H1 (cell line): ENCODE results near the gene ZBTB25. TPM values are rescaled to one million over a fixed set of nuclear protein-coding genes. Genes with fewer than 3 reads are reported as not detected.

Source experiments
- CTCF ChIA-PET: fragments of 300-600 bp; sonication (Branson Sonifier 250); formaldehyde crosslinking; loops from one replicate; lab custom pipeline; 2021; ENCODE audit not compliant: partially characterized antibody; lab: Charles Lee
- POLR2A ChIA-PET: fragments of 300-600 bp; sonication (Branson Sonifier 250); formaldehyde crosslinking; loops from one replicate; lab custom pipeline; 2021; ENCODE audit warnings: inconsistent platforms; ENCODE audit not compliant: partially characterized antibody; lab: Charles Lee
- DNase-seq, 2 experiments: peaks; one replicate each; pipeline versions ENCODE4 v3.0.0 to v3.0.0-alpha.2; 2010 to 2022; ENCODE audit warnings: low spot score in 2 of 2, low read depth in 1 of 2, mixed read lengths in 1 of 2
- FAIRE-seq: peaks from 2 replicates; lab custom pipeline; 2011; peaks lifted over from hg19 to GRCh38; lab: Jason Lieb, UNC
- H2AFZ ChIP-seq: 2 replicates; pipeline ENCODE4 v1.8.1; 2012; ENCODE audit warnings: low read length, inconsistent platforms
- H2AK5ac ChIP-seq: 2 replicates; pipeline ENCODE4 v1.6.1; 2013; ENCODE audit warnings: low read depth, low read length
- H2BK120ac ChIP-seq: replicated peaks from 2 replicates; pipeline ENCODE3; 2013; ENCODE audit warnings: low read depth, low read length, inconsistent platforms
- H2BK12ac ChIP-seq: 2 replicates; pipeline ENCODE4 v1.6.1; 2013; ENCODE audit warnings: low read depth, low read length
- H2BK15ac ChIP-seq: 2 replicates; pipeline ENCODE4 v1.6.1; 2013; ENCODE audit warnings: low read length
- H2BK20ac ChIP-seq: 2 replicates; pipeline ENCODE4 v1.6.1; 2013; ENCODE audit warnings: low read length
- H2BK5ac ChIP-seq: 2 replicates; pipeline ENCODE4 v1.6.1; 2013; ENCODE audit warnings: low read depth, low read length
- H3K14ac ChIP-seq: 2 replicates; pipeline ENCODE4 v1.6.1; 2013; ENCODE audit warnings: inconsistent platforms; ENCODE audit not compliant: insufficient read length
- H3K18ac ChIP-seq: 2 replicates; pipeline ENCODE4 v1.6.1; 2013; ENCODE audit warnings: low read length; ENCODE audit errors: extremely low read depth
- H3K23ac ChIP-seq: 2 replicates; pipeline ENCODE4 v1.6.1; 2013; ENCODE audit warnings: inconsistent platforms; ENCODE audit not compliant: insufficient read length
- H3K23me2 ChIP-seq: 2 replicates; pipeline ENCODE4 v1.6.1; 2013; ENCODE audit warnings: low read depth, low read length
- H3K27ac ChIP-seq: 2 replicates; pipeline ENCODE4 v1.6.1; 2011; ENCODE audit warnings: low read depth, low read length, inconsistent platforms
- H3K27me3 ChIP-seq, 4 experiments: replicated peaks in 1 of 4; 1 replicate in 1 of 4; 2 replicates in 3 of 4; pipeline versions ENCODE4 v1.6.1 to v1.8.1; 2011 to 2013; ENCODE audit warnings: low read length in 3 of 4, mild to moderate bottlenecking in 3 of 4, inconsistent platforms in 2 of 4, mixed read lengths in 2 of 4, moderate library complexity in 1 of 4; ENCODE audit not compliant: control insufficient read depth in 3 of 4, insufficient read depth in 3 of 4; ENCODE audit errors: extremely low read depth in 1 of 4
- H3K36me3 ChIP-seq, 4 experiments: 2 replicates each; pipeline versions ENCODE4 v1.6.1 to v1.8.1; 2011 to 2013; ENCODE audit warnings: mild to moderate bottlenecking in 4 of 4, low read length in 3 of 4, moderate library complexity in 2 of 4, control low read depth in 1 of 4, inconsistent platforms in 1 of 4; ENCODE audit not compliant: insufficient read depth in 4 of 4, control insufficient read depth in 2 of 4
- H3K4ac ChIP-seq: replicated peaks from 2 replicates; pipeline ENCODE3; 2013; ENCODE audit warnings: low read length, low read depth, mixed read lengths, inconsistent platforms; ENCODE audit not compliant: insufficient read length
- H3K4me1 ChIP-seq, 4 experiments: replicated peaks in 1 of 4; 1 replicate in 1 of 4; 2 replicates in 3 of 4; pipeline versions ENCODE4 v1.6.1 to v1.8.1; 2011 to 2013; ENCODE audit warnings: low read length in 3 of 4, inconsistent platforms in 2 of 4, mixed read lengths in 1 of 4; ENCODE audit not compliant: insufficient read depth in 4 of 4, control insufficient read depth in 3 of 4
- H3K4me2 ChIP-seq, 2 experiments: 2 replicates each; pipeline versions ENCODE4 v1.6.1 to v1.8.1; 2011 to 2013; ENCODE audit warnings: low read depth in 2 of 2, low read length in 2 of 2, control low read depth in 1 of 2, inconsistent platforms in 1 of 2, mild to moderate bottlenecking in 1 of 2; ENCODE audit not compliant: insufficient read depth in 1 of 2
- H3K4me3 ChIP-seq, 4 experiments: fragments of 200-600, 300-600 bp in 1 of 4; sonication (generic), shearing (Covaris generic), sonication (Bioruptor Twin) in 1 of 4; 2 replicates each; pipeline versions ENCODE4 v1.5.1 to v1.8.1; 2011 to 2016; ENCODE audit warnings: low read length in 4 of 4, low read depth in 3 of 4, control low read depth in 2 of 4, inconsistent platforms in 2 of 4, mild to moderate bottlenecking in 2 of 4, mixed read lengths in 1 of 4, moderate library complexity in 1 of 4; ENCODE audit not compliant: insufficient read depth in 2 of 4; ENCODE audit errors: extremely low read depth in 1 of 4
- H3K56ac ChIP-seq: replicated peaks from 2 replicates; pipeline ENCODE3; 2013; ENCODE audit warnings: low read depth, mild to moderate bottlenecking, mixed read lengths, low read length, inconsistent platforms; ENCODE audit not compliant: insufficient read length
- H3K79me1 ChIP-seq: 2 replicates; pipeline ENCODE4 v1.6.1; 2013; ENCODE audit warnings: low read depth, low read length, control low read depth
- H3K79me2 ChIP-seq, 2 experiments: 2 replicates each; pipeline versions ENCODE4 v1.6.1 to v1.8.1; 2012 to 2013; ENCODE audit warnings: low read length in 2 of 2, mild to moderate bottlenecking in 2 of 2, inconsistent platforms in 1 of 2; ENCODE audit not compliant: insufficient read depth in 2 of 2, control insufficient read depth in 1 of 2
- H3K9ac ChIP-seq, 4 experiments: replicated peaks in 1 of 4; 1 replicate in 1 of 4; 2 replicates in 3 of 4; pipeline versions ENCODE4 v1.6.1 to v1.8.1; 2011 to 2013; ENCODE audit warnings: low read depth in 3 of 4, low read length in 3 of 4, control low read depth in 2 of 4, mild to moderate bottlenecking in 2 of 4, moderate library complexity in 2 of 4, inconsistent platforms in 1 of 4; ENCODE audit errors: extremely low read depth in 1 of 4
- H3K9me3 ChIP-seq, 2 experiments: 2 replicates each; pipeline versions ENCODE4 v1.6.1 to v1.8.1; 2012 to 2013; ENCODE audit warnings: mild to moderate bottlenecking in 2 of 2, moderate library complexity in 2 of 2, control low read depth in 1 of 2, inconsistent platforms in 1 of 2, low read depth in 1 of 2, low read length in 1 of 2, mixed read lengths in 1 of 2; ENCODE audit not compliant: insufficient read depth in 2 of 2
- H4K20me1 ChIP-seq, 2 experiments: replicated peaks in 1 of 2; 2 replicates each; pipeline versions ENCODE3 to v1.8.1; 2011 to 2013; ENCODE audit warnings: inconsistent platforms in 2 of 2, low read length in 2 of 2, mild to moderate bottlenecking in 1 of 2; ENCODE audit not compliant: insufficient read depth in 2 of 2, control insufficient read depth in 1 of 2
- H4K5ac ChIP-seq: 2 replicates; pipeline ENCODE4 v1.6.1; 2013; ENCODE audit warnings: low read length, low read depth, mixed read lengths, inconsistent platforms; ENCODE audit not compliant: insufficient read length
- H4K8ac ChIP-seq: 2 replicates; pipeline ENCODE4 v1.8.0; 2013; ENCODE audit warnings: mild to moderate bottlenecking, moderate library complexity, low read length, inconsistent platforms; ENCODE audit not compliant: insufficient read depth; ENCODE audit errors: extremely low read depth
- H4K91ac ChIP-seq: replicated peaks from 2 replicates; pipeline ENCODE3; 2013; ENCODE audit warnings: low read length, mixed read lengths, inconsistent platforms; ENCODE audit not compliant: insufficient read length
- BRCA1 ChIP-seq: IDR thresholded peaks from 2 replicates; pipeline ENCODE4 v1.6.1; 2012; ENCODE audit warnings: low read depth, low read length, improper control_type of control experiment
- HDAC2 ChIP-seq, 2 experiments: fragments of 300-600 bp in 1 of 2; sonication (generic) in 1 of 2; IDR thresholded peaks; 2 replicates each; pipeline ENCODE4 v1.6.1; 2011 to 2012; ENCODE audit warnings: low read depth in 2 of 2, low read length in 2 of 2, mild to moderate bottlenecking in 2 of 2, moderate library complexity in 2 of 2, borderline replicate concordance in 1 of 2, inconsistent platforms in 1 of 2
- KDM5A ChIP-seq: fragments of 200-600 bp; IDR thresholded peaks from 2 replicates; pipeline ENCODE4 v1.7.1; 2012; ENCODE audit warnings: mild to moderate bottlenecking, low read length, inconsistent platforms, mixed read lengths
- POLR2AphosphoS5 ChIP-seq: IDR thresholded peaks from 2 replicates; pipeline ENCODE4 v1.6.1; 2011; ENCODE audit warnings: low read depth, low read length
- RAD21 ChIP-seq, 2 experiments: IDR thresholded peaks in 1 of 2; conservative IDR thresholded peaks in 1 of 2; 2 replicates each; pipeline ENCODE4 v1.6.1; 2011; ENCODE audit warnings: low read depth in 2 of 2, low read length in 2 of 2, improper control_type of control experiment in 1 of 2, inconsistent platforms in 1 of 2, mild to moderate bottlenecking in 1 of 2, moderate library complexity in 1 of 2
- RBBP5 ChIP-seq: IDR thresholded peaks from 2 replicates; pipeline ENCODE4 v1.7.1; 2012; ENCODE audit warnings: low read depth, mild to moderate bottlenecking, inconsistent platforms, low read length, moderate library complexity, borderline replicate concordance
- RFX5 ChIP-seq: IDR thresholded peaks from 2 replicates; pipeline ENCODE4 v1.6.1; 2011; ENCODE audit warnings: low read depth, low read length, improper control_type of control experiment, borderline replicate concordance
- RXRA ChIP-seq: IDR thresholded peaks from 2 replicates; pipeline ENCODE4 v1.6.1; 2011; ENCODE audit warnings: low read depth, mild to moderate bottlenecking, low read length, moderate library complexity; ENCODE audit not compliant: insufficient read depth
- WGBS, 2 experiments: shearing (Covaris generic) in 1 of 2; methylation state at CpG; one replicate each; pipeline versions ENCODE4 v1.1.6 to v1.1.7; 2013 to 2015; ENCODE audit warnings: low lambda C conversion rate in 2 of 2, mixed read lengths in 2 of 2, inconsistent platforms in 1 of 2, low coverage in 1 of 2, missing lambda C conversion rate in 1 of 2; ENCODE audit not compliant: insufficient replicate concordance in 2 of 2, insufficient coverage in 1 of 2, insufficient read length in 1 of 2; ENCODE audit errors: extremely low coverage in 1 of 2, missing lambda C conversion rate in 1 of 2; 5-methylcytosine and 5-hydroxymethylcytosine counted together
- polyA plus RNA-seq, 7 experiments: library from polyadenylated mRNA; depleted of rRNA in 3 of 7; stranded (reverse) in 5 of 7; unstranded in 2 of 7; fragments of >200 nt in 5 of 7; fragments of 200-250 nt in 2 of 7; gene quantifications; 1 replicate in 5 of 7; 2 replicates in 1 of 7; 4 replicates in 1 of 7; pipeline versions ENCODE4 v1.2.1 to v1.2.3, GENCODE V29; 2011 to 2013; ENCODE audit warnings: missing spikeins in 2 of 7, mixed read lengths in 2 of 7
- total RNA-seq: library from RNA; stranded (reverse); fragmentation: NEBNext Ultra II Directional; extraction: Animal tissue kit (Norgen Biotek cat#: 25700); gene quantifications from 2 replicates; pipeline ENCODE4 v1.2.1, GENCODE V29; 2021

ZBTB25 gene
- total and polyA plus RNA-seq, 2 of the 8 experiments (the other 6 are each of a cell fraction or from before 2014, with no cell fraction given): 5.4 to 11.4 TPM

DNA sequence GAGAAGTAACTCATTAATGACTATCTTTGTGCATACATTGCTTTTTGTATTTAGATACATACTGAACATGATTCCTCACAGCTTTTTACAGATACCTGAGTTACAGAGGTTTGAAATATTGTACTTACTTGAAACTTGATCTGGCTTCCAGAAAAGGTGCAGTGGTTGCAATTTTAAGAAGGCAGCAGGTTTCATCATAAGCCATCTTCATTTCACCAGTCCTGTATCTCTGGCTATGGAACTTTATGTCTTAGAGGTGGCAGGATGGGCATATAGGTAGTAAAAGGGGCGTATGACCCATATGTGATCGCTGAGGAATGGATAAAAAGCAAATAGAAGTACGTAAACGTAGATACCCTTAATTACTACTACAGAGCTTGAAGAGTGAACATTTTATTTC lies 14.6 kb upstream of the ZBTB25 start:
- Histone ChIP-seq H2AK5ac (no peak overlapping the region), H2BK5ac (no peak overlapping the region), H3K23me2 (no peaks in the 10 kb centered on the region), H3K36me3 (peaks cover 0 to 15% (median 6%) of the 10 kb centered on the region in 4 experiments; a peak in 5 of 8 replicates), H3K18ac (no peak overlapping the region), H4K8ac (no peak overlapping the region), H3K9ac (no peak overlapping the region), H2BK15ac (no peak overlapping the region), H3K4me1 (no peaks in the 10 kb centered on the region), H2BK20ac (no peak overlapping the region), H3K56ac (no peak overlapping the region), H4K91ac (no peak overlapping the region), H3K23ac (no peak overlapping the region), H3K4me2 (no peak overlapping the region), H2AFZ (no peak overlapping the region), H3K9me3 (no peaks in the 10 kb centered on the region; a peak in 1 of 4 replicates), H3K4me3 (no peak overlapping the region), H3K27ac (no peak overlapping the region), H3K79me2 (peaks cover 0 to 64% of the 10 kb centered on the region in 2 experiments; a peak in 2 of 4 replicates), H2BK120ac (no peak overlapping the region), H3K27me3 (no peaks in the 10 kb centered on the region), H3K4ac (no peak overlapping the region), H3K14ac (no peak overlapping the region), H3K79me1 (peaks cover 3% of the 10 kb centered on the region), H2BK12ac (no peak overlapping the region), H4K20me1 (peaks cover 1 to 2% of the 10 kb centered on the region in 2 experiments), H4K5ac (no peak overlapping the region)
- DNase-seq (no peak), FAIRE-seq (no peak)
- ChIA-PET POLR2A (interaction anchor here (5.5 kb wide), 1 partner anchor 22 kb away, joined by 27 read pairs; the partner anchor contains the start of gene HSPA2), CTCF (interaction anchor here (1.0 kb wide), 1 partner anchor 22 kb away, joined by 5 read pairs; the partner anchor contains the start of gene HSPA2)
- TF ChIP-seq POLR2AphosphoS5 (no peak), KDM5A (no peak), RXRA (no peak), RBBP5 (no peak), HDAC2 (IDR thresholded peaks at IDR 0.05; ENCODE audit: borderline replicate concordance in 1 of 2, low read depth in 2 of 2, low read length in 2 of 2) (no peak), RFX5 (no peak), BRCA1 (no peak), RAD21 (IDR thresholded peaks at IDR 0.05 in 1 of 2, conservative IDR thresholded peaks at IDR 0.05 in 1 of 2; ENCODE audit: low read depth in 2 of 2, low read length in 2 of 2) (no peak)
- WGBS, 2 experiments: 94% methylated on average over 4 of the region's 4 CpGs; no CpG with 5 or more reads in 1 of the 2 experiments
